Fibroblast of mammary gland (primary cell): Measurements from ENCODE around the gene SYP.
"Not testable (repeated sequence)": the region's sequence is repeated elsewhere in the genome, so short reads cannot be mapped to it uniquely, and the experiment has no call there.

Experiments
- DNase-seq: peaks from one replicate; pipeline ENCODE4 v3.0.0-alpha.2; 2010; ENCODE audit warnings: low read depth
- H3K4me3 ChIP-seq: 2 replicates; pipeline ENCODE4 v1.5.1; 2011; ENCODE audit warnings: low read depth, mild to moderate bottlenecking, low read length, moderate library complexity; ENCODE audit not compliant: control insufficient read depth
- CTCF ChIP-seq: conservative IDR thresholded peaks from 2 replicates; pipeline ENCODE4 v1.5.1; 2011; ENCODE audit warnings: low read depth, low read length, inconsistent platforms; ENCODE audit not compliant: control insufficient read depth, insufficient read depth

SYP gene

GRCh38 chrX:49155900-49156837, 43.8 kb downstream of the SYP start:
- peak overlapping the region; percentile 40 for H3K4me3 ChIP-seq
- DNase-seq = peak; percentile 87
- no peak for TF ChIP-seq CTCF

- peak; percentile 68 for DNase-seq
- TF ChIP-seq CTCF = no peak
- H3K4me3 ChIP-seq = peak overlapping the region; percentile 40
These were observed 44.6 kb downstream of the SYP start for GRCh38 chrX:49155243-49155899.

- no peak for TF ChIP-seq CTCF
- no peak for DNase-seq
- H3K4me3 ChIP-seq = no peak overlapping the region
These were observed 46.5 kb downstream of the SYP start for GRCh38 chrX:49153467-49153866.

GRCh38 chrX:49149291-49149690, 50.7 kb downstream of the SYP start:
- not testable (repeated sequence) for DNase-seq, H3K4me3 ChIP-seq

- not testable (repeated sequence) for H3K4me3 ChIP-seq, DNase-seq
These were observed 51.4 kb downstream of the SYP start for GRCh38 chrX:49148390-49149100.

- H3K4me3 ChIP-seq = no peak overlapping the region
- no peak for TF ChIP-seq CTCF
- DNase-seq = no peak
These were observed 52.1 kb downstream of the SYP start for GRCh38 chrX:49147936-49148335.

- TF ChIP-seq CTCF = no peak
- DNase-seq = no peak
- no peak overlapping the region for H3K4me3 ChIP-seq
These were observed 52.7 kb downstream of the SYP start for GRCh38 chrX:49147282-49147681.

GRCh38 chrX:49143154-49143553, 56.8 kb downstream of the SYP start:
- not testable (repeated sequence) for H3K4me3 ChIP-seq, DNase-seq
